ENCODE data around the gene CAMSAP3.

DNA sequence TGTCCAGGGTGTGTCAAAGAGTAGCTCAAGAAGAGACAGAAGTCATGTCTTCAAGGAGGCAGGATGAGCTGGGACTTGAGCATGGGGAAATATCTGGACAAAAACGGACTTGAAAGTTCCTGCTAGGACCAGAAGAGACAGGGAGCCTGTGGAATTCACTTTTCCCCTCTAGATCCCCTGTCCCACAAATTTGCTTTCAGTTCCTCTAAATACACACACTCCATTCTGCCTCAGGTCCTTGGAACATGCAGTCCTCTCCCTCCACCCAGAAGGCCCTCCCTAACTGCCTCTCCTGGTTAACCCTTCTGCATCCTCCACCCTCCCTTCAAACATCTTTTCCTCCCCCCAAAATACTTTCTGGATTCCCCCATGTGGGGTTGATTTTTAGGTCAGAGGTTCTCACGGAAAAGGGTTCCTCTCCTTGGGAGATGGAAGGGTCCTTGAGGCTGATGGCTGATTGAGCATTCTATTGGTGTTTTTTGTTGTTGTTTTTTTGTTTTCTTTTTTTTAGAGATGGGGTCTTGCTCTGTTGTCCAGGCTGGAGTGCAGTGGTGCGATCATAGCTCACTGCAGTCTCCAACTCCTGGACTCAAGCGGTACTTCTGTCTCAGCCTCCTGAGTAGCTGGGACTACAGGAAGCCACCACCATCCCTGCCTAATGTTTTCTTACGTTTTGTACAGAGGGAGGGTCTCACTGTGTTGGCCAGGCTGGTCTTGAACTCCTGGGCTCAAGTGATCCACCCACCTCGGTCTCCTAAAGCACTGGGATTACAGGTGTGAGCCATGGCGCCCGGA is 66.3 kb downstream of the CAMSAP3 start:
- TF ChIP-seq, protein P1, sequence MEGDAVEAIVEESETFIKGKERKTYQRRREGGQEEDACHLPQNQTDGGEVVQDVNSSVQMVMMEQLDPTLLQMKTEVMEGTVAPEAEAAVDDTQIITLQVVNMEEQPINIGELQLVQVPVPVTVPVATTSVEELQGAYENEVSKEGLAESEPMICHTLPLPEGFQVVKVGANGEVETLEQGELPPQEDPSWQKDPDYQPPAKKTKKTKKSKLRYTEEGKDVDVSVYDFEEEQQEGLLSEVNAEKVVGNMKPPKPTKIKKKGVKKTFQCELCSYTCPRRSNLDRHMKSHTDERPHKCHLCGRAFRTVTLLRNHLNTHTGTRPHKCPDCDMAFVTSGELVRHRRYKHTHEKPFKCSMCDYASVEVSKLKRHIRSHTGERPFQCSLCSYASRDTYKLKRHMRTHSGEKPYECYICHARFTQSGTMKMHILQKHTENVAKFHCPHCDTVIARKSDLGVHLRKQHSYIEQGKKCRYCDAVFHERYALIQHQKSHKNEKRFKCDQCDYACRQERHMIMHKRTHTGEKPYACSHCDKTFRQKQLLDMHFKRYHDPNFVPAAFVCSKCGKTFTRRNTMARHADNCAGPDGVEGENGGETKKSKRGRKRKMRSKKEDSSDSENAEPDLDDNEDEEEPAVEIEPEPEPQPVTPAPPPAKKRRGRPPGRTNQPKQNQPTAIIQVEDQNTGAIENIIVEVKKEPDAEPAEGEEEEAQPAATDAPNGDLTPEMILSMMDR (conservative IDR thresholded peaks at IDR 0.05), result no peak
- no peak for TF ChIP-seq ZFX (IDR thresholded peaks at IDR 0.05)

Measured in C4-2B (cell line).